Immature natural killer cell (primary cell): ENCODE data around the gene CAPN12. TPM values are rescaled to one million over a fixed set of nuclear protein-coding genes. Genes with fewer than 3 reads are reported as not detected.
A peak's percentile ranks its signal among the peaks of the same experiment; 100 is the strongest.
"Not testable (repeated sequence)": the region's sequence is repeated elsewhere in the genome, so short reads cannot be mapped to it uniquely, and the experiment has no call there.

Experiments used
- DNase-seq, 3 donors: peaks; one replicate each; pipeline ENCODE4 v3.0.0; 2022; ENCODE audit warnings: mixed read lengths in 1 of 3
- H3K27ac Mint-ChIP-seq, 6 donors: one replicate each; pipeline ENCODE4 v1.8.0; 2020; ENCODE audit warnings: mixed read lengths in 6 of 6, mild to moderate bottlenecking in 5 of 6, inconsistent platforms in 4 of 6, moderate library complexity in 3 of 6
- H3K27me3 Mint-ChIP-seq, 3 donors: one replicate each; pipeline ENCODE4 v1.8.0; 2020 to 2021; ENCODE audit warnings: low read depth in 3 of 3, mild to moderate bottlenecking in 3 of 3, mixed read lengths in 3 of 3, moderate library complexity in 3 of 3, inconsistent platforms in 1 of 3
- H3K36me3 Mint-ChIP-seq, 3 donors: one replicate each; pipeline ENCODE4 v1.8.0; 2020; ENCODE audit warnings: mixed read lengths in 3 of 3, inconsistent platforms in 2 of 3, mild to moderate bottlenecking in 2 of 3
- H3K4me1 Mint-ChIP-seq, 2 donors: one replicate each; pipeline ENCODE4 v1.8.0; 2020; ENCODE audit warnings: inconsistent platforms in 2 of 2, mild to moderate bottlenecking in 2 of 2, mixed read lengths in 2 of 2, moderate library complexity in 1 of 2
- H3K4me3 Mint-ChIP-seq, 5 donors: one replicate each; pipeline ENCODE4 v1.8.0; 2020; ENCODE audit warnings: mild to moderate bottlenecking in 5 of 5, mixed read lengths in 5 of 5, inconsistent platforms in 3 of 5, moderate library complexity in 3 of 5
- H3K9me3 Mint-ChIP-seq, 6 donors: one replicate each; pipeline ENCODE4 v1.8.0; 2020; ENCODE audit warnings: mild to moderate bottlenecking in 6 of 6, mixed read lengths in 6 of 6, inconsistent platforms in 4 of 6, moderate library complexity in 3 of 6
- polyA plus RNA-seq, 3 donors: library from polyadenylated mRNA; unstranded; fragments of 300-500 nt; fragmentation: Illumina TruSeq; gene quantifications; one replicate each; pipeline ENCODE4 v1.2.3, GENCODE V29; 2021

Gene CAPN12
- polyA plus RNA-seq, 3 donors from 2014 or later, result 25.7 to 72.8 (median 55.1) TPM

DNA sequence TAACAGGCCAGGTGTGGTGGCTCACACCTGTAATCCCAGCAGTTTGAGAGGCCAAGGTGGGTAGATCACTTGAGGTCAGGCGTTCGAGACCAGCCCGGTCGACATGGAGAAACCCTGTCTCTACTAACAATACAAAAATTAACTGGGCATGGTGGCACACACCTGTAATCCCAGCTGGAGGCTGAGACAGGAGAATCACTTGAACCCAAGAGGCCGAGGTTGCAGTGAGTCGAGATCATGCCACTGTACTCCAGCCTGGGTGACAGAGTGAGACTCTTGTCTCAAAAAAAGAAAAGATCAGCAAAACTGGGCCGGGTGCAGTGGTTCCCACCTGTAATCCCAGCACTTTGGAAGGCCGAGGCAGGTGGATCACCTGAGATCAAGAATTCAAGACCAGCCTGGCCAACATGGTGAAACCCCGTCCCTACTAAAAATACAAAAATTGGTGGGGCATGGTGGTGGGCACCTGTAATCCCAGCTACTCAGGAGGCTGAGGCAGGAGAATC is 17.7 kb upstream of the CAPN12 start:
- DNase-seq, H3K4me1 Mint-ChIP-seq, H3K27me3 Mint-ChIP-seq, H3K36me3 Mint-ChIP-seq, H3K4me3 Mint-ChIP-seq, H3K9me3 Mint-ChIP-seq: not testable (repeated sequence)
- peak overlapping the region in 1 of 6 donors; percentile 4 for H3K27ac Mint-ChIP-seq

- H3K36me3 Mint-ChIP-seq, H3K4me3 Mint-ChIP-seq, H3K27me3 Mint-ChIP-seq, DNase-seq, H3K4me1 Mint-ChIP-seq, H3K9me3 Mint-ChIP-seq, H3K27ac Mint-ChIP-seq: not testable (repeated sequence)
Measured at GRCh38 chr19:38760805-38761517, 16.7 kb upstream of the CAPN12 start.

DNA sequence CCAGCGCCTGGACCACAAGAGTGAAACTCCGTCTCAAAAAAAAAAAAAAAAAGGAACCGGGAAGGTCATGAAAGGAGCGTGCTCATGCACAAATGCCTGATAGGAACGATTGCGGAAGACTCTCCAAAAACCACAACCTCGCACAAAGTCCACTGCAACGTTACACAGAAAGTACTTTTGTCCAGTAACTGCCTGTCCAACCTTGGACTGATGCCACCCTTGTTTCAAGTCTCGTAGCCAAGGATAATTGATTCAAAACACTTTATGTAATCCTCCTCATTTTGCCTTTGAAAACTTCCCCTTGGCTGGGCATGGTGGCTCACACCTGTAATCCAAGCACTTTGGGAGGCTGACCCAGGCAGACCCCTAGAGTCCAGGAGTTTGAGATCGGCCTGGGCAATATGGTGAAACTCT is 15.3 kb upstream of the CAPN12 start:
- DNase-seq, result no peak
- no peak overlapping the region for H3K27ac Mint-ChIP-seq
- peaks cover 0 to 4% (median 0%) of the 10 kb centered on the region in 3 donors for H3K36me3 Mint-ChIP-seq
- no peaks in the 10 kb centered on the region for H3K9me3 Mint-ChIP-seq
- peaks cover 0 to 2% (median 0%) of the 10 kb centered on the region in 3 donors for H3K27me3 Mint-ChIP-seq
- no peaks in the 10 kb centered on the region for H3K4me1 Mint-ChIP-seq
- no peak overlapping the region for H3K4me3 Mint-ChIP-seq

- H3K27me3 Mint-ChIP-seq, H3K36me3 Mint-ChIP-seq, H3K4me1 Mint-ChIP-seq: not testable (repeated sequence)
Measured at GRCh38 chr19:38754196-38754595, 9.9 kb upstream of the CAPN12 start.

GRCh38 chr19:38753783-38754182 is 9.5 kb upstream of the CAPN12 start:
- not testable (repeated sequence) for H3K4me3 Mint-ChIP-seq, H3K27ac Mint-ChIP-seq, H3K27me3 Mint-ChIP-seq, DNase-seq, H3K36me3 Mint-ChIP-seq, H3K9me3 Mint-ChIP-seq, H3K4me1 Mint-ChIP-seq

More at GRCh38 chr19:38754196-38754595, 9.9 kb upstream of the CAPN12 start:
- not testable (repeated sequence) for DNase-seq, H3K27ac Mint-ChIP-seq, H3K9me3 Mint-ChIP-seq, H3K4me3 Mint-ChIP-seq

DNA sequence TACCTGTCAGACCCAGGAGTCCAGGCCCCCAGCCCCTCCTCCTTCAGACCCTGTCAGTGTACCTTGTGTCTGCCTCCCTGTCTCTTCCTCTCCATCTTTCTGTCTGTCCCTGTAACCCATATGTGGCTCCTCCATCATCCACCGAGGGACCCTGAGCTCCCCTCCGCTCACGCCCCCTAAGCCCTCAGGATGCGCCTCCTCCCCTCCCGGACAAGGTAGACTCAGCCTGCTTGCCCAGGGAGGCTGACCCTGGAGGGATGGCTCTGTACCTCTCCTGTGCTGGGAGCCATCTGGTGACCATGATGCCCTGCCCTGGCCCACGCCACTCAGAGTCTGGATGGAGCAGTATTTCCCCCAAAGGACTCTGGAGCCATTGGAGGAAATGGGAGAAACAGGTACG is 1.0 kb upstream of the CAPN12 start:
- H3K27ac Mint-ChIP-seq, result peak overlapping the region in 1 of 6 donors; percentile 67
- H3K36me3 Mint-ChIP-seq, result no peaks in the 10 kb centered on the region
- H3K27me3 Mint-ChIP-seq, result peaks cover 0 to under 1% (median 0%) of the 10 kb centered on the region in 3 donors
- no peak overlapping the region for H3K4me3 Mint-ChIP-seq
- peaks cover 0 to 3% of the 10 kb centered on the region in 2 donors for H3K4me1 Mint-ChIP-seq
- DNase-seq, result no peak
- H3K9me3 Mint-ChIP-seq, result no peaks in the 10 kb centered on the region

GRCh38 chr19:38744874-38745273 is 600 bp upstream of the CAPN12 start:
- H3K9me3 Mint-ChIP-seq, result no peaks in the 10 kb centered on the region
- H3K4me1 Mint-ChIP-seq, result peaks cover 3 to 7% of the 10 kb centered on the region in 2 donors
- no peaks in the 10 kb centered on the region for H3K27me3 Mint-ChIP-seq
- no peak overlapping the region for H3K4me3 Mint-ChIP-seq
- peak overlapping the region in 1 of 6 donors; percentile 67 for H3K27ac Mint-ChIP-seq
- no peak for DNase-seq
- no peaks in the 10 kb centered on the region for H3K36me3 Mint-ChIP-seq

- Mint-ChIP-seq H3K27me3 (no peaks in the 10 kb centered on the region), H3K4me3 (no peak overlapping the region), H3K9me3 (no peaks in the 10 kb centered on the region), H3K4me1 (peaks cover 15 to 19% of the 10 kb centered on the region in 2 donors), H3K27ac (no peak overlapping the region), H3K36me3 (no peaks in the 10 kb centered on the region)
- DNase-seq, result no peak
Measured at GRCh38 chr19:38743394-38744297, 628 bp downstream of the CAPN12 start.

DNA sequence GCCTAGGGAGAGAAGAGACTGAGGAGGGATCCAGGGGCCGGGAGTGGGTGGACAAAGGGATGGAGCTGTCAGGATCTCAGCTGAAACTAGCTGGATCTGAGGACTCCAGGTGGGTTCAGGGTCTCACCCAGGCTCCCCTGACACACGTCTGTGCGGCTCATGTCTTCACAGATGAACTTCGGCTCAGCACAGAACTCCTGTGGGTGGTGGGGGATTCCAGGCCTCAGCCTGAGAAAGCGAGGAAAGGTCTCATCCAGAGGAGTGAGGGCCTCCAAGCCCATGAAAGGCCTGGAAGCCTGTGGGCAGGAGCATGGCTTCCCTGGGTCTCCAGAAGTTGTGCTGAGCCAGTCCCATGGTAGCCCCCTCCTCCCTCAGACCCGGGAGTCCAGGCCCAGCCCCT is 1.4 kb downstream of the CAPN12 start:
- Mint-ChIP-seq H3K4me3 (no peak overlapping the region), H3K9me3 (no peaks in the 10 kb centered on the region), H3K4me1 (peaks cover 22 to 25% of the 10 kb centered on the region in 2 donors), H3K27ac (peak overlapping the region in 1 of 6 donors; percentile 67), H3K27me3 (peaks cover 0 to 2% (median 0%) of the 10 kb centered on the region in 3 donors), H3K36me3 (no peaks in the 10 kb centered on the region)
- no peak for DNase-seq

GRCh38 chr19:38742296-38742695 is 2.0 kb downstream of the CAPN12 start:
- H3K4me3 Mint-ChIP-seq, result no peak overlapping the region

DNA sequence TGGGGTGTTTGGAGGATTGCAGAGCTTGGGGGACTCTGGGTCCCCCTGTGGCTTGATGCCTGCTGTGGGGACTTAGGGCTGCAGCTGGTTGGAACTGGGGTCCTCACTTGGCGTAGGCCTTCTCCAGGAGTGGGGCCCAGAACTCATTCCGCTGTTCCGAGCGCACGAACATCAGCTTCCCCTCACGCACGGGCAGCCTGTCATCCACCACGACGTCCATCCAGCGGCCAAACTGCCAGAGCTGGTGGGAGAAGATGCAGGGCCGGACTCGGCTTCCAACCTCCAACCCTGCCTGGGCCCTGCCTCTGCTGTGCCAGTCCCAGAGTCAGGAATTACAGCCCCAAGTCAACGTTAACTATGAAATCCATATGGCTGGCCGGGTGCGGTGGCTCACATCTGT is 2.6 kb downstream of the CAPN12 start:
- H3K4me3 Mint-ChIP-seq, result no peak overlapping the region

More at GRCh38 chr19:38742296-38742695, 2.0 kb downstream of the CAPN12 start:
- H3K9me3 Mint-ChIP-seq, result no peaks in the 10 kb centered on the region
- peaks cover 28 to 30% of the 10 kb centered on the region in 2 donors for H3K4me1 Mint-ChIP-seq
- no peaks in the 10 kb centered on the region for H3K36me3 Mint-ChIP-seq
- peak overlapping the region in 1 of 6 donors; percentile 16 for H3K27ac Mint-ChIP-seq
- peaks cover 0 to 6% (median 0%) of the 10 kb centered on the region in 3 donors for H3K27me3 Mint-ChIP-seq
- DNase-seq, result no peak

GRCh38 chr19:38740932-38741331 is 3.3 kb downstream of the CAPN12 start:
- H3K27ac Mint-ChIP-seq, result peak overlapping the region in 2 of 6 donors; percentile 32 to 82
- no peaks in the 10 kb centered on the region for H3K36me3 Mint-ChIP-seq
- no peaks in the 10 kb centered on the region for H3K9me3 Mint-ChIP-seq
- no peak for DNase-seq
- H3K27me3 Mint-ChIP-seq, result peaks cover 0 to 10% (median under 1%) of the 10 kb centered on the region in 3 donors
- H3K4me3 Mint-ChIP-seq, result no peak overlapping the region
- H3K4me1 Mint-ChIP-seq, result peaks cover 31 to 34% of the 10 kb centered on the region in 2 donors

More for the DNA sequence above, 2.6 kb downstream of the CAPN12 start:
- no peaks in the 10 kb centered on the region for H3K36me3 Mint-ChIP-seq
- no peak for DNase-seq
- peaks cover 0 to 7% (median 0%) of the 10 kb centered on the region in 3 donors for H3K27me3 Mint-ChIP-seq
- H3K4me1 Mint-ChIP-seq, result peaks cover 28 to 31% of the 10 kb centered on the region in 2 donors
- H3K27ac Mint-ChIP-seq, result peak overlapping the region in 2 of 6 donors; percentile 63 to 67
- H3K9me3 Mint-ChIP-seq, result no peaks in the 10 kb centered on the region

GRCh38 chr19:38740257-38740592 is 4.0 kb downstream of the CAPN12 start:
- peaks cover 31 to 34% of the 10 kb centered on the region in 2 donors for H3K4me1 Mint-ChIP-seq
- peak overlapping the region in 1 of 6 donors; percentile 30 for H3K27ac Mint-ChIP-seq
- no peak for DNase-seq
- H3K9me3 Mint-ChIP-seq, result no peaks in the 10 kb centered on the region
- H3K4me3 Mint-ChIP-seq, result peak overlapping the region in 2 of 5 donors; percentile 58 to 61
- peaks cover 0 to 14% (median 4%) of the 10 kb centered on the region in 3 donors for H3K27me3 Mint-ChIP-seq
- H3K36me3 Mint-ChIP-seq, result no peaks in the 10 kb centered on the region
